GM12878 (cell line): ENCODE results near the gene DCC. TPM values are rescaled to one million over a fixed set of nuclear protein-coding genes. Genes with fewer than 3 reads are reported as not detected.

Experiments
- ATAC-seq: fragments of 200-7000 bp; cut with Tn5 transposase; 3 replicates; pipeline ENCODE4 v1.9.1; 2020; ENCODE audit warnings: mild to moderate bottlenecking, moderate library complexity
- BruUV-seq: library from RNA; stranded (reverse); fragments of 400-500 nt; replicated peaks from 2 replicates; lab custom pipeline; 2021; lab: Mats Ljungman, UMichigan
- CTCF ChIA-PET: fragments of 300-600 bp; sonication (Branson Sonifier 250); formaldehyde crosslinking; extraction: SDS; loops from one replicate; lab custom pipeline; 2021; ENCODE audit warnings: inconsistent platforms; lab: Yijun Ruan, JAX
- POLR2A ChIA-PET: fragments of 350-600 bp; formaldehyde crosslinking; extraction: SDS; loops from one replicate; lab custom pipeline; 2021; ENCODE audit warnings: inconsistent platforms; lab: Charles Lee
- RAD21 ChIA-PET: fragments of 300-600 bp; sonication (Branson Sonifier 250); formaldehyde crosslinking; loops from one replicate; lab custom pipeline; 2023; ENCODE audit warnings: antibody characterized with exemption; ENCODE audit not compliant: unreplicated experiment; lab: Charles Lee
- SMC1A ChIA-PET: fragments of 300-600 bp; sonication (Branson Sonifier 250); formaldehyde crosslinking; loops from one replicate; lab custom pipeline; 2023; ENCODE audit not compliant: unreplicated experiment, uncharacterized antibody; lab: Charles Lee
- DNase-seq: peaks from one replicate; pipeline ENCODE4 v3.0.0-alpha.2; 2011; ENCODE audit warnings: low read depth, low spot score
- FAIRE-seq: peaks from 3 replicates; lab custom pipeline; 2011; peaks lifted over from hg19 to GRCh38; lab: Jason Lieb, UNC
- H2AFZ ChIP-seq: 2 replicates; pipeline ENCODE4 v1.6.0; 2011; ENCODE audit warnings: low read depth, low read length, control low read depth; ENCODE audit not compliant: control insufficient read depth
- H3K27ac ChIP-seq: 2 replicates; pipeline ENCODE4 v1.5.1; 2011; ENCODE audit warnings: control low read depth; ENCODE audit not compliant: control insufficient read depth, insufficient read depth
- H3K27me3 ChIP-seq, 2 experiments: replicated peaks in 1 of 2; 2 replicates each; pipeline versions ENCODE4 v1.6.0 to v1.6.1; 2011; ENCODE audit warnings: low read length in 1 of 2; ENCODE audit not compliant: control insufficient read depth in 2 of 2, insufficient read depth in 2 of 2
- H3K36me3 ChIP-seq, 2 experiments: 2 replicates each; pipeline ENCODE4 v1.5.1; 2011; ENCODE audit warnings: low read length in 1 of 2; ENCODE audit not compliant: control insufficient read depth in 2 of 2, insufficient read depth in 2 of 2
- H3K4me1 ChIP-seq: 2 replicates; pipeline ENCODE4 v1.6.1; 2011; ENCODE audit warnings: mild to moderate bottlenecking, low read length, moderate library complexity, mixed read lengths; ENCODE audit not compliant: control insufficient read depth, insufficient read depth
- H3K4me2 ChIP-seq: 2 replicates; pipeline ENCODE4 v1.6.0; 2011; ENCODE audit warnings: control low read depth; ENCODE audit not compliant: control insufficient read depth, insufficient read depth
- H3K4me3 ChIP-seq: fragments of 200-600 bp; sonication (generic); 2 replicates; pipeline ENCODE4 v1.5.1; 2016
- H3K79me2 ChIP-seq: 2 replicates; pipeline ENCODE4 v1.6.0; 2011; ENCODE audit warnings: low read length; ENCODE audit not compliant: control insufficient read depth, insufficient read depth
- H3K9ac ChIP-seq: 2 replicates; pipeline ENCODE4 v1.8.0; 2011; ENCODE audit warnings: low read length, control low read depth, mixed read lengths; ENCODE audit not compliant: control insufficient read depth, insufficient read depth
- H3K9me3 ChIP-seq: replicated peaks from 3 replicates; pipeline ENCODE4 v1.5.1; 2011; ENCODE audit warnings: mild to moderate bottlenecking, low read length; ENCODE audit not compliant: control insufficient read depth, insufficient read depth
- H4K20me1 ChIP-seq: 2 replicates; pipeline ENCODE4 v1.6.0; 2011; ENCODE audit not compliant: control insufficient read depth, insufficient read depth
- ATF7 ChIP-seq: fragments of 450-650 bp; IDR thresholded peaks from 2 replicates; pipeline ENCODE4 v1.6.1; 2016; ENCODE audit warnings: low read depth, mild to moderate bottlenecking
- BCL3 ChIP-seq: IDR thresholded peaks from 2 replicates; pipeline ENCODE4 v1.6.1; 2011; ENCODE audit warnings: borderline replicate concordance, low read depth, mild to moderate bottlenecking, moderate library complexity, low read length; ENCODE audit not compliant: insufficient read depth, poor library complexity, severe bottlenecking
- CBX5 ChIP-seq: sonication (generic); IDR thresholded peaks from 2 replicates; pipeline ENCODE4 v1.6.1; 2016; ENCODE audit warnings: low read depth, moderate library complexity, mild to moderate bottlenecking, inconsistent platforms
- CHD2 ChIP-seq: IDR thresholded peaks from 2 replicates; pipeline ENCODE4 v1.6.1; 2011; ENCODE audit warnings: low read depth, low read length, improper control_type of control experiment, borderline replicate concordance
- CHD4 ChIP-seq: fragments of 200-600 bp; sonication (generic); IDR thresholded peaks from 2 replicates; pipeline ENCODE4 v1.6.1; 2016; ENCODE audit warnings: mild to moderate bottlenecking
- EZH2 ChIP-seq: IDR thresholded peaks from 2 replicates; pipeline ENCODE4 v1.6.1; 2012; ENCODE audit warnings: low read depth, mild to moderate bottlenecking, control low read depth, inconsistent platforms, low read length, borderline replicate concordance; ENCODE audit not compliant: control insufficient read depth
- HDAC6 ChIP-seq: fragments of 200-600 bp; sonication (generic); IDR thresholded peaks from one replicate; pipeline ENCODE4 v1.8.0; 2017; ENCODE audit warnings: antibody characterized with exemption; ENCODE audit not compliant: unreplicated experiment
- IRF3 ChIP-seq: fragments of 450-650 bp; IDR thresholded peaks from 2 replicates; pipeline ENCODE4 v1.6.1; 2014; ENCODE audit warnings: mild to moderate bottlenecking
- MXI1 ChIP-seq: fragments of 150-350 bp; IDR thresholded peaks from 2 replicates; pipeline ENCODE4 v1.6.1; 2011; ENCODE audit warnings: low read depth, mild to moderate bottlenecking, inconsistent platforms, low read length, improper control_type of control experiment
- NFIC ChIP-seq: IDR thresholded peaks from 2 replicates; pipeline ENCODE4 v1.6.1; 2012; ENCODE audit warnings: low read depth, mild to moderate bottlenecking, inconsistent platforms, low read length, moderate library complexity
- NR2C1 ChIP-seq: fragments of 450-650 bp; IDR thresholded peaks from 2 replicates; pipeline ENCODE4 v1.6.1; 2017; ENCODE audit warnings: antibody characterized with exemption, mild to moderate bottlenecking, moderate library complexity
- PML ChIP-seq: IDR thresholded peaks from 2 replicates; pipeline ENCODE4 v1.6.1; 2012; ENCODE audit warnings: low read length, inconsistent platforms
- SMC3 ChIP-seq: IDR thresholded peaks from 2 replicates; pipeline ENCODE4 v1.6.1; 2011; ENCODE audit warnings: low read length, improper control_type of control experiment, borderline replicate concordance
- TCF12 ChIP-seq: IDR thresholded peaks from 2 replicates; pipeline ENCODE4 v1.6.1; 2011; ENCODE audit warnings: low read depth, mild to moderate bottlenecking, low read length
- ZBTB33 ChIP-seq: fragments of 450-650 bp; IDR thresholded peaks from 2 replicates; pipeline ENCODE4 v1.6.1; 2017; ENCODE audit warnings: mild to moderate bottlenecking
- ZBTB40 ChIP-seq: fragments of 450-650 bp; IDR thresholded peaks from 2 replicates; pipeline ENCODE4 v1.6.1; 2016; ENCODE audit warnings: mild to moderate bottlenecking, moderate library complexity, borderline replicate concordance
- ZNF384 ChIP-seq: IDR thresholded peaks from 2 replicates; pipeline ENCODE4 v1.6.1; 2012; ENCODE audit warnings: low read depth, mild to moderate bottlenecking, low read length, improper control_type of control experiment, borderline replicate concordance
- whole genome bisulfite sequencing: methylation state at CpG from one replicate; pipeline ENCODE4 v1.1.6; 2016; ENCODE audit warnings: low lambda C conversion rate; ENCODE audit not compliant: insufficient replicate concordance, insufficient coverage; ENCODE audit errors: missing lambda C conversion rate; 5-methylcytosine and 5-hydroxymethylcytosine counted together
- in situ Hi-C: fragments of 300-500 bp; cut with MboI; formaldehyde crosslinking; loops from 9 replicates; pipeline ENCODE4 v1.14.3; 2018; ENCODE audit warnings: mixed read lengths
- intact Hi-C: fragments of 100-400 bp; cut with micrococcal nuclease; formaldehyde crosslinking; loops from one replicate; pipeline ENCODE4 v1.14.2; 2022; ENCODE audit not compliant: unreplicated experiment
- polyA plus RNA-seq, 11 experiments: library from polyadenylated mRNA; depleted of rRNA in 4 of 11; unstranded in 6 of 11; stranded (reverse) in 5 of 11; fragments of >200 nt; fragmentation: Nextera tagmentation in 4 of 11; fragmentation: Illumina TruSeq in 1 of 11; extraction: Ambion mirVana in 4 of 11; extraction: Trizol in 1 of 11; gene quantifications; 1 replicate in 1 of 11; 2 replicates in 10 of 11; pipeline versions ENCODE4 v1.2.1 to v1.2.3, GENCODE V29; 2011 to 2016; ENCODE audit warnings: inconsistent platforms in 2 of 11, missing spikeins in 2 of 11, low read depth in 1 of 11
- total RNA-seq, 4 experiments: library from RNA; depleted of rRNA in 3 of 4; stranded (reverse); fragments of >200 nt in 3 of 4; fragmentation: Illumina TruSeq in 1 of 4; extraction: Trizol in 1 of 4; gene quantifications; 2 replicates each; pipeline versions ENCODE4 v1.2.1 to v1.2.3, GENCODE V29; 2013 to 2021

Gene DCC
- total and polyA plus RNA-seq, 10 of the 15 experiments (the other 5 are each of a cell fraction or from before 2014, with no cell fraction given), result 0.01 TPM; not detected in 9

- Histone ChIP-seq H3K27ac (no peak overlapping the region), H3K9me3 (no peaks in the 10 kb centered on the region), H4K20me1 (no peaks in the 10 kb centered on the region), H3K4me2 (no peak overlapping the region), H3K27me3 (no peaks in the 10 kb centered on the region), H3K9ac (no peak overlapping the region), H3K36me3 (no peaks in the 10 kb centered on the region), H3K79me2 (no peaks in the 10 kb centered on the region), H3K4me3 (no peak overlapping the region), H3K4me1 (no peaks in the 10 kb centered on the region), H2AFZ (no peak overlapping the region)
- FAIRE-seq, result no peak
- in situ Hi-C loops (no loop called here), intact Hi-C loops (no loop called here)
- no peak for DNase-seq
- no peak for ATAC-seq
- ChIA-PET SMC1A (interaction anchor here (0.7 kb wide), 3 partner anchors 72 to 917 kb away, joined by 3 read pairs; no protein-coding TSS in a partner anchor), POLR2A (no interaction called here), CTCF (no interaction called here), RAD21 (no interaction called here)
- no TSS peak for BruUV-seq
- WGBS, result 22% methylated on average over 3 of the region's 3 CpGs
- TF ChIP-seq TCF12, result no peak
- no peak for TF ChIP-seq CHD4
- no peak for TF ChIP-seq CBX5
- no peak for TF ChIP-seq PML
- TF ChIP-seq MXI1, result no peak
- no peak for TF ChIP-seq ZNF384
- no peak for TF ChIP-seq ZBTB40
- TF ChIP-seq IRF3, result no peak
- TF ChIP-seq NFIC, result no peak
- TF ChIP-seq ATF7, result no peak
- no peak for TF ChIP-seq ZBTB33
- no peak for TF ChIP-seq SMC3
- TF ChIP-seq EZH2, result no peak
- TF ChIP-seq CHD2, result no peak
- no peak for TF ChIP-seq NR2C1
- no peak for TF ChIP-seq BCL3
- no peak for TF ChIP-seq HDAC6
Observed at GRCh38 chr18:52874774-52875173, 534.8 kb downstream of the DCC start.
